OCI-LY3 (cell line): ENCODE results near the gene TNFRSF9.

Experiments used
- CTCF ChIP-seq: fragments of 200-600, 300-600 bp; sonication (generic); IDR thresholded peaks from 2 replicates; pipeline ENCODE4 v1.5.1; 2014; ENCODE audit warnings: antibody characterized with exemption, low read length, low read depth
- EZH2phosphoT487 ChIP-seq: fragments of 200-600 bp; shearing (Covaris generic); IDR thresholded peaks from 2 replicates; pipeline ENCODE4 v1.6.1; 2018; ENCODE audit warnings: antibody characterized with exemption, mixed run types, low read depth

- TF ChIP-seq EZH2phosphoT487 (no peak), CTCF (no peak)
Measured at GRCh38 chr1:7905262-7905661, 35.4 kb downstream of the TNFRSF9 start.
